ENCODE measurements around the gene CSNK2B. TPM values are rescaled to one million over a fixed set of nuclear protein-coding genes. Genes with fewer than 3 reads are reported as not detected.
A peak's percentile ranks its signal among the peaks of the same experiment; 100 is the strongest.

CSNK2B gene
- total and polyA plus RNA-seq, 9 of the 15 experiments (the other 6 are each of a cell fraction or from before 2014, with no cell fraction given): 120 to 1,126 (median 529) TPM

DNA sequence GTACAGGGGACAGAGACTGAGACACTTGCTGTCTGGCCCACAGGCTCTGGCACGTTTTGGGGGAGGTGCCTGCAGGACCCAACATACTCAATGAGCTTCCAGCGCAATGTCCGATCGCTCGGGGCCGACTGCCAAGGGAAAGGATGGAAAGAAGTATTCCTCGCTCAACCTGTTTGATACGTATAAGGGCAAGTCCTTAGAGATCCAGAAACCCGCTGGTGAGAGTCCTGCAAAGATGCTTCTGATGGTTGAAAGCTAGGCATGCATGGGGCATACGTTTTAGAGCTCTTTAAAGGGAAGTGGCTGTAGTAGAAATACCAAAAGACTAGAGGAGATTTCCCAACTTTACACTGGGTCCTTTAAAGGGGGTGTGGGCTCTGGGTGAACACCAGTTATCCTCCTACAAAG is 43.2 kb upstream of the CSNK2B start:
- H3K27ac ChIP-seq (ENCODE audit: extremely low read depth, low read depth, low read length): peak overlapping the region; percentile 98; the same call in 2 of the 3 replicates
- WGBS (ENCODE audit: insufficient coverage, low coverage, missing lambda C conversion rate): 79% methylated on average over 10 of the region's 10 CpGs
- POLR2A ChIA-PET: interaction anchor here (0.6 to 12.4 kb wide), 18 partner anchors 10 to 1349 kb away, joined by 3 to 274 read pairs (median 4); partner anchors contain the start of genes BAG6, C6orf47, DDX39B and NFKBIL1
- intact Hi-C loops (cut with micrococcal nuclease): no loop called here
- no peaks in the 10 kb centered on the region for H3K27me3 ChIP-seq (ENCODE audit: control insufficient read depth in 2 of 2, insufficient read depth in 2 of 2, low read length in 2 of 2)
- peak overlapping the region; percentile 96; the same call in 1 of the 2 replicates for H3K4me3 ChIP-seq
- FAIRE-seq (no peak), DNase-seq (ENCODE audit: extremely low read depth in 1 of 4, low spot score in 3 of 4) (no peak), ATAC-seq (no peak)
- H3K9me3 ChIP-seq (replicated peaks; ENCODE audit: control insufficient read depth, insufficient read depth, low read depth, low read length): no peaks in the 10 kb centered on the region
- peaks cover 69% of the 10 kb centered on the region for H3K79me2 ChIP-seq (ENCODE audit: control insufficient read depth, insufficient read depth, low read length)
- peaks cover 12% of the 10 kb centered on the region for H3K9me1 ChIP-seq (ENCODE audit: control insufficient read depth, insufficient read depth, low read length)
- no peak overlapping the region for H2AFZ ChIP-seq (ENCODE audit: low read depth, low read length)
- CTCF ChIA-PET (ENCODE audit: low intra/inter-chr PET ratio): no interaction called here
- H3K4me1 ChIP-seq (replicated peaks in 1 of 2; ENCODE audit: control insufficient read depth in 2 of 2, insufficient read depth in 2 of 2, low read length in 2 of 2): peaks cover 13 to 27% of the 10 kb centered on the region in 2 experiments
- peaks cover 68% of the 10 kb centered on the region for H3K36me3 ChIP-seq (ENCODE audit: control insufficient read depth, insufficient read depth, low read length)
- no TSS peak for BruUV-seq (replicated peaks)
- in situ Hi-C loops (cut with MboI): no loop called here
- peak overlapping the region; percentile 99 for H3K4me2 ChIP-seq (ENCODE audit: insufficient read depth, low read length)
- peak overlapping the region; percentile 64 to 98; a peak in 3 of 4 replicates for H3K9ac ChIP-seq (ENCODE audit: insufficient read depth in 1 of 2, low read depth in 2 of 2, low read length in 2 of 2)
- H4K20me1 ChIP-seq (replicated peaks; ENCODE audit: control insufficient read depth, insufficient read depth, low read length): peaks cover 25% of the 10 kb centered on the region; the same call in 1 of the 2 replicates
- TF ChIP-seq, protein P1, sequence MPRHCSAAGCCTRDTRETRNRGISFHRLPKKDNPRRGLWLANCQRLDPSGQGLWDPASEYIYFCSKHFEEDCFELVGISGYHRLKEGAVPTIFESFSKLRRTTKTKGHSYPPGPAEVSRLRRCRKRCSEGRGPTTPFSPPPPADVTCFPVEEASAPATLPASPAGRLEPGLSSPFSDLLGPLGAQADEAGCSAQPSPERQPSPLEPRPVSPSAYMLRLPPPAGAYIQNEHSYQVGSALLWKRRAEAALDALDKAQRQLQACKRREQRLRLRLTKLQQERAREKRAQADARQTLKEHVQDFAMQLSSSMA (CRISPR knock-in tag; IDR thresholded peaks at IDR 0.05): no peak
- TF ChIP-seq FOS (IDR thresholded peaks at IDR 0.05; ENCODE audit: extremely low read depth, insufficient read length) (no peak), SETDB1 (IDR thresholded peaks at IDR 0.05; ENCODE audit: low read length) (no peak), ZNF175 (CRISPR knock-in tag; IDR thresholded peaks at IDR 0.05; ENCODE audit: low read depth) (no peak), SAFB (IDR thresholded peaks at IDR 0.05; ENCODE audit: borderline replicate concordance, low read depth, low read length) (no peak), ZNF253 (CRISPR knock-in tag; conservative IDR thresholded peaks at IDR 0.05) (no peak), HOXB6 (CRISPR knock-in tag; IDR thresholded peaks at IDR 0.05; ENCODE audit: borderline replicate concordance) (no peak), ARHGAP35 (IDR thresholded peaks at IDR 0.05; ENCODE audit: partially characterized antibody) (no peak), YY1 (IDR thresholded peaks at IDR 0.05; ENCODE audit: borderline replicate concordance in 1 of 3, control insufficient read depth in 1 of 3, extremely low read depth in 1 of 3, insufficient read depth in 3 of 3, insufficient read length in 1 of 3, insufficient replicate concordance in 2 of 3, low read depth in 1 of 3, low read length in 2 of 3) (no peak), CXXC5 (CRISPR knock-in tag; IDR thresholded peaks at IDR 0.05) (no peak), ZNF507 (tag; conservative IDR thresholded peaks at IDR 0.05) (no peak), DPF2 (IDR thresholded peaks at IDR 0.05) (no peak), HNRNPK (IDR thresholded peaks at IDR 0.05; ENCODE audit: low read depth, low read length, poor library complexity, severe bottlenecking) (no peak), CBX1 (IDR thresholded peaks at IDR 0.05; ENCODE audit: low read depth) (no peak), TEAD4 (IDR thresholded peaks at IDR 0.05; ENCODE audit: low read length) (no peak), TEAD4 (CRISPR knock-in tag; IDR thresholded peaks at IDR 0.05; ENCODE audit: borderline replicate concordance) (no peak), EHMT2 (IDR thresholded peaks at IDR 0.05) (no peak), RB1 (IDR thresholded peaks at IDR 0.05; ENCODE audit: low read depth) (no peak), MTA2 (IDR thresholded peaks at IDR 0.05; ENCODE audit: low read depth) (no peak), EP300 (IDR thresholded peaks at IDR 0.05; ENCODE audit: low read length) (no peak)
- TF ChIP-seq, protein P2, sequence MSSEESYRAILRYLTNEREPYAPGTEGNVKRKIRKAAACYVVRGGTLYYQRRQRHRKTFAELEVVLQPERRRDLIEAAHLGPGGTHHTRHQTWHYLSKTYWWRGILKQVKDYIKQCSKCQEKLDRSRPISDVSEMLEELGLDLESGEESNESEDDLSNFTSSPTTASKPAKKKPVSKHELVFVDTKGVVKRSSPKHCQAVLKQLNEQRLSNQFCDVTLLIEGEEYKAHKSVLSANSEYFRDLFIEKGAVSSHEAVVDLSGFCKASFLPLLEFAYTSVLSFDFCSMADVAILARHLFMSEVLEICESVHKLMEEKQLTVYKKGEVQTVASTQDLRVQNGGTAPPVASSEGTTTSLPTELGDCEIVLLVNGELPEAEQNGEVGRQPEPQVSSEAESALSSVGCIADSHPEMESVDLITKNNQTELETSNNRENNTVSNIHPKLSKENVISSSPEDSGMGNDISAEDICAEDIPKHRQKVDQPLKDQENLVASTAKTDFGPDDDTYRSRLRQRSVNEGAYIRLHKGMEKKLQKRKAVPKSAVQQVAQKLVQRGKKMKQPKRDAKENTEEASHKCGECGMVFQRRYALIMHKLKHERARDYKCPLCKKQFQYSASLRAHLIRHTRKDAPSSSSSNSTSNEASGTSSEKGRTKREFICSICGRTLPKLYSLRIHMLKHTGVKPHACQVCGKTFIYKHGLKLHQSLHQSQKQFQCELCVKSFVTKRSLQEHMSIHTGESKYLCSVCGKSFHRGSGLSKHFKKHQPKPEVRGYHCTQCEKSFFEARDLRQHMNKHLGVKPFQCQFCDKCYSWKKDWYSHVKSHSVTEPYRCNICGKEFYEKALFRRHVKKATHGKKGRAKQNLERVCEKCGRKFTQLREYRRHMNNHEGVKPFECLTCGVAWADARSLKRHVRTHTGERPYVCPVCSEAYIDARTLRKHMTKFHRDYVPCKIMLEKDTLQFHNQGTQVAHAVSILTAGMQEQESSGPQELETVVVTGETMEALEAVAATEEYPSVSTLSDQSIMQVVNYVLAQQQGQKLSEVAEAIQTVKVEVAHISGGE (CRISPR knock-in tag; IDR thresholded peaks at IDR 0.05): no peak
